GM19035 (cell line): ENCODE measurements around the gene AUTS2.
A peak's percentile ranks its signal among the peaks of the same experiment; 100 is the strongest.

ENCODE experiments used
- ATAC-seq: cut with Tn5 transposase; IDR thresholded peaks from one replicate; pipeline ENCODE4 v1.9.1; 2021; ENCODE audit not compliant: unreplicated experiment

The AUTS2 gene

GRCh38 chr7:70657989-70658632 is 1059.8 kb downstream of the AUTS2 start:
- ATAC-seq = no peak

GRCh38 chr7:70659263-70659662 is 1061.0 kb downstream of the AUTS2 start:
- no peak for ATAC-seq

GRCh38 chr7:70660154-70660818 is 1062.0 kb downstream of the AUTS2 start:
- no peak for ATAC-seq

GRCh38 chr7:70660819-70661191 is 1062.5 kb downstream of the AUTS2 start:
- ATAC-seq = no peak

GRCh38 chr7:70663680-70664079 is 1065.4 kb downstream of the AUTS2 start:
- no peak for ATAC-seq

GRCh38 chr7:70665997-70666396 is 1067.7 kb downstream of the AUTS2 start:
- no peak for ATAC-seq

GRCh38 chr7:70667406-70667805 is 1069.1 kb downstream of the AUTS2 start:
- ATAC-seq = no peak

- no peak for ATAC-seq
These were observed 1070.5 kb downstream of the AUTS2 start for GRCh38 chr7:70668606-70669358.

GRCh38 chr7:70669854-70670253 is 1071.6 kb downstream of the AUTS2 start:
- no peak for ATAC-seq

- ATAC-seq = no peak
These were observed 1072.0 kb downstream of the AUTS2 start for GRCh38 chr7:70670288-70670687.

GRCh38 chr7:70673778-70674570 is 1075.7 kb downstream of the AUTS2 start:
- ATAC-seq = no peak

- no peak for ATAC-seq
These were observed 1076.3 kb downstream of the AUTS2 start for GRCh38 chr7:70674571-70675010.

- ATAC-seq = no peak
These were observed 1078.0 kb downstream of the AUTS2 start for GRCh38 chr7:70676243-70676642.

- ATAC-seq = no peak
These were observed 1080.5 kb downstream of the AUTS2 start for GRCh38 chr7:70678621-70679251.

GRCh38 chr7:70679661-70680060 is 1081.4 kb downstream of the AUTS2 start:
- ATAC-seq = no peak

GRCh38 chr7:70680306-70680705 is 1082.0 kb downstream of the AUTS2 start:
- no peak for ATAC-seq

- no peak for ATAC-seq
These were observed 1082.6 kb downstream of the AUTS2 start for GRCh38 chr7:70680743-70681468.

- ATAC-seq = peak; percentile 72
These were observed 1083.4 kb downstream of the AUTS2 start for GRCh38 chr7:70681469-70682350.

GRCh38 chr7:70684173-70684572 is 1085.9 kb downstream of the AUTS2 start:
- ATAC-seq = no peak
